HG03558 (cell line): ENCODE data around the gene MAT2A.

Experiments used
- ATAC-seq: cut with Tn5 transposase; IDR thresholded peaks from one replicate; pipeline ENCODE4 v1.9.1; 2021; ENCODE audit warnings: moderate number of reproducible peaks; ENCODE audit not compliant: unreplicated experiment; ENCODE audit errors: extremely low read depth

MAT2A gene

GRCh38 chr2:85538507-85539360 is at the start of gene MAT2A:
MAT2A (plus strand) TSS chr2:85539168; CDS start chr2:85539288, 120 bp downstream.
- ATAC-seq, result peak; percentile 37

GRCh38 chr2:85490861-85491755 is 47.9 kb upstream of the MAT2A start:
- no peak for ATAC-seq

GRCh38 chr2:85496436-85496835 is 42.5 kb upstream of the MAT2A start:
- ATAC-seq, result no peak

DNA sequence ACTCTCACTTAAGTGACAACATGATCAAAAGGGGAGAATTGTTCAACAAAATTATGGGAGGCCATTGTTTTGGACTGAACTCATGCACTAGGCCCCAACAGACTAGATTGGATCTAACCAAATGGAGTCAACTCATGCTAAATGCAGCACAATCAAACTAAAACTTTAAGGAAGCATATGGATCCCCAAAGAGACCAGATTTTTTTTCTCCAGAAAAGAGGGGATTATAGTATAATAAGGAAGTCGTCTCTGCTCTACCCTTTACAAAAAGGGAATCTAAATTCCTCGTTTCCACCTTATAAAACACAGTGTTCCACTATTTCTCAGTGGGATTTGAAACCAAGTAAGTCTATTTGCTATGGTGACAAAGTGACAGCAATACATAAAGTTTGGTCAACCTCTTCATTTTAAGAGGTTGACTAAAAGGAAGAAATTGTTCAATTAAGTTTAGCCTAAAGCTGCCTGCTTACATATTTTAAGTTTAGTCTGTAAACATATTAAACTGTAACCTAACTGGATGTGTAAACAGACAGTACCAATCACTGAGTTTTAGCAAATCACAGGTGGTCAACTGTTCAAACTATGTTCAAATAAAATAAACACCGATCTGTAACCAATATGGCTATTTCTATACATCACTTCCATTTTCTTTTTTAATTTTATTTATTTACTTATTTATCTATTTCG is 40.9 kb upstream of the MAT2A start:
- ATAC-seq, result no peak

- ATAC-seq, result no peak
These were observed 37.7 kb upstream of the MAT2A start for GRCh38 chr2:85501248-85501647.

DNA sequence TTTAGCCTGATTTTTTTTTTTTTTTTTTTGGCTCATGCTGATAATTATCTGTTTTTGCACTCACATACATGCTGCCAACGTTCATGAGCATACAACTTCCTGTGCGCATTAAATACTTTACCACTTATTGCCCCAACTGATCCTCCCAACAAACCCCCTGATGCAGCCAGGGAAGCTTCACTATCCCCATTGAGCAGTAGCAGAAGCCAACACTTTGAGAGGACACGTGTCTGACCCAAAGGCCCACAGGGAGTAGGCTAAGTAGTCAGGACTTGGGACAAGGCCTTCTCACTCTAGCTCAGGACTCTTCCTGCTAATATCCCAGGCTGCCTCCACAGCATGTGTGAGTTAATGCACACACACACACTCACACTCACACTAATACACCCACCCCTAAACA is 36.2 kb upstream of the MAT2A start:
- ATAC-seq, result no peak

GRCh38 chr2:85503168-85503850 is 35.7 kb upstream of the MAT2A start:
- ATAC-seq, result no peak

DNA sequence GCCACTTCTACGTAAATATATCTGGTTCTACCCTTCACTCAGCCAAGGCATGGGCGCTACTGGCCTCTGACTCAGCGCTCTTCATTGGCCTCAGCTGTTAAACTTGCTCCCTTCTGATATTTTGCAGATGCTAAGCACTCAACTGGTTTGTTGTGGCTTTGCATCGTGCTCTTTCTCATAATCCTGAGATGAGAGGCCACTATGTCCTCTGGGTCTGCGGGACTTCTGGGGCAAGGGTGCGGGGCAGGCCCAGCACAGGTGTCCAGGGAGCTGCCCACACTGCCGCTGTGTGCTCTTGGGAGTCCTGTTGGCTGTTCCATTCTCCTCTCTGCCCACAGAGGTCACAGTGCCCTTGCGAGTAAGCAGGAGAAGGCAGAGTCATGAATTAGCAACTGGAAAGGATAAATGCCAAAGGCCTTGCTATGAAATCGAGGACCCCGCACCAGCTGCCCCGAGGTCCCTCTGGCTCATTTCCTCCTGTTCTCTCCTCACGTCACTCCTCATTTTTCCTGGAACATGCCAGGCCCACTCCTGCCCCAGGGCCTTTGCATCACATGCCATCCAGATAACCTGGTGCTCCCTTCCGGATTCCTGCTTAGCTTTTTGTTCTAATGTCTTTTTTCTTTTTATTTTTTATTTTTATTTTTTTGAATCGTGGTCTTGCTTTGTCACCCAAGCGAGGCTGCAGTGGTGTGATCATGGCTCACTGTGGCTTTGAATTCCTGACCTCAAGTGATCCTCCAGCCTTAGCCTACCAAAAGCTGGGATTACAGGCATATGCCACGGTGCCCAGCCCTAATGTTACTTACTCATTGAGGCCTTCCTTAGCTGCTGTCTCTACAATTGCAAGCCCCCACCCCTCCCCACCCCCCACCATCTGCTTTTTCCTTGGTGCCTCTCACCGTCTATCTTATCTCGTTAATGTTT is 34.9 kb upstream of the MAT2A start:
- ATAC-seq, result no peak

DNA sequence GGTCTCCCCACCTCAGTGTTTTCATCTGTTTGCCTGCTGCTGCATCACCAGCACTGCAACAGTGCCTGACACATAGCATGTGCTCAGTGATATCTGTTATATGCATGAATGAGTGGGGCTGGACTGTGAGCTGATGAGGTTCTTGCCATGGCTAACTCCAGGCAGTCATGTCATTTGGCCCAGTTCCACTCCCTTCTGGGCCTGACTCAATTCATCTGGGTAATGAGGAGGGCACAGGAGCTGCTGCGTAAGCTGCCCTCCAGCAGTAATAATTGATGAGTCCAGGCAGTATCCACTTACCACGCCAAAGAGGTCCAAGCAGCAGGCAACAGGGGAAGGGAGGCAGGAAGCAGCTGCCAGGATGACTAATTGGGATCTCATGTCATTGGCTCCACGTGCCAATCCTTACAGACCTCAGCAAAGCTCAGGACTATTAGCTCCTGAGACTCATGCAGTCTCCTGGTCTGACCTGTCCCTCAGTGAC is 34.1 kb upstream of the MAT2A start:
- ATAC-seq, result no peak

DNA sequence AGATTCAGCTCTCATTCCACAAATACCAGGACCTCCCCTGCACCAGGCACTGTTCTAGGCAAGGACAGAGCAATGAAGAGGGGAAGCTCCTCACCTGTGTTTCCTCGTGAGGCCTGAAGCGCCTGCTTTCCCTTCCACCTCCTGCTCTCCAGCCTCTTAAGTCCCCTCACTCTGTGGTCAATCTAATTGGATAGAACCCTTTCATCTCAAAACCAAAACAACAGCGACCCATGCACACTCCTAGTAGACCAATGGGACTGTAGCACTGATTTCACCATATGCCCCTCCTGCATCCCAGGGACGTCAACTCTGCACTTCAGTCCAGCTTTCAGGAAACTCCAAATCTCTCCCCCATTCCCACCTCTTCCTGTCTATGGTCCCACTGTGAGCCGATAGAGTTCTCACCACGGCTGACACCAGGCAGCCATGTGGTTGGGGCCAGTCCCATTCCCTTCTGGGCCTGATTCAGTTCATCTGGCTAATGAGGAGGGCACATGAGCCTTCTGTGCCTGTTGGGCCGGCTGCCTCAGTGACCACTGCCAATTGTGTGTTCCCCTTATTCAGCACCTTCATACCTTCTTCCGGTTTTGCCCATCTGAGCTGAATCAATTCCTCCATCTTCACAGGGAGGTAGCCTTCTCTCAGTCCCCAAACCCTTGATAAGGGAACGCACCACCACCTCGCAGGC is 33.3 kb upstream of the MAT2A start:
- ATAC-seq, result no peak

DNA sequence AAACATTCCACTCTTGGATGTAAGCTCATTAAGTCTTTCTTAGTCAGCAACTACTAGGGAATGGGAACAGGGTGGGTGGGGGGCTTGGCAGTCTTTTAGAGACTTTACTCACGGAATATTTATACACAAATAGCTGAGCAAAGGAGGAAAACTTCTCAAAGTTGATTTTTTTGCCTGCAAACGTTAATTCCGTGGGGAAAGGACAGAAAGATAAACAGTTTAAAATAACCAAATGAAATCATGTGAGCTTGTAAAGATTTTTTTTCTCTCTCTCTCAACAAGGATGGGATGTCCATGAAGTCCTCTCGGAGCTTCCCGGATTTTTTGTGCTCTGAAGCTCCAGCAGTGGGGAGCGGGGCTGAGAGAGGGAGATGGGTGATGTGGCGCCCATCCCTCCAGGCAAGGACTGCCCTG is 32.2 kb upstream of the MAT2A start:
- ATAC-seq, result no peak

GRCh38 chr2:85511008-85511811 is 27.8 kb upstream of the MAT2A start:
- no peak for ATAC-seq

DNA sequence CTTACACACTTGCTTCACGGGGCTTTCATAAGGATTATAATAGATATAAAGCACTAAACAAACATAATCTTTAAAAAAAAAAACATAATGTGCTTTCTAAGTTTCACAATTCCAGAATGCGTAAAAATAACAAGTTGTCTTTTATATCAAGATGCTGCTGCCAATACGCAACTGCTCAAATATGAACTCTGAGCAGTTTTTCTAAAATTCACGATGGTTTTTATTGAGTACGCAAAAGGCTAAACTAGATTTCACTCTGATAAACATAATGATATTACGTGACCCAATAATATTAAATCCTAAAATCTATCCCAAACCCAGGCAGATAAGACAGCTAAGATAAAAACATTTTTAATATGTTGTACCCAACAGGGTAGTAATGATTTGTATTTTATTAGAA is 24.6 kb upstream of the MAT2A start:
- no peak for ATAC-seq

- no peak for ATAC-seq
These were observed 22.1 kb upstream of the MAT2A start for GRCh38 chr2:85516653-85517389.

DNA sequence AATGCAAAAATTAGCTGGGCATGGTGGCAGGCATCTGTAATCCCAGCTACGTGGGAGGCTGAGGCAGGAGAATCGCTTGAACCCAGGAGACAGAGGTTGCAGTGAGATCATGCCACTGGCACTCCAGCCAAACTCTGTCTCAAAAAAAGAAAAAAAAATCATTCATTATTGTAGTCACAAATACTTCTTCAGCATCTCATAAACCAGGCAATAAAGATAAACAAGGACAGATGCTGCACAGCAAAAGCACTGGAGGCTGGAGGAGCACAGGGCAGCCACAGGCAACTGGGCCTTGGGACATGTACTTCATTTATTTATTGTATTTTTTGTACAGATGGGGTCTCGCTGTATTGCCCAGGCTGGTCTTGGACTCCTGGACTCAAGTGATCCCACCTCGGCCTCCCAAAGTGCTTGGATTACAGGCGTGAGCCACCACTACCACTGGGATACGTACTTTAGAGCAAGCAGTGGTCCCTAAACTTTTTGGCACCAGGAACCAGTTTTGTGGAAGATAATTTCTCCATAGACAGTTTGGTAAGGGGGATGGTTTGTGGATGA is 16.8 kb upstream of the MAT2A start:
- no peak for ATAC-seq

- ATAC-seq, result no peak
These were observed 15.7 kb upstream of the MAT2A start for GRCh38 chr2:85523062-85523902.
